Measurements from ENCODE around the gene OTOP1. TPM values are rescaled to one million over a fixed set of nuclear protein-coding genes. Genes with fewer than 3 reads are reported as not detected.
"Not testable (repeated sequence)": the region's sequence is repeated elsewhere in the genome, so short reads cannot be mapped to it uniquely, and the experiment has no call there.

Gene OTOP1
- total RNA-seq, 1 experiment from 2014 or later, result not detected

DNA sequence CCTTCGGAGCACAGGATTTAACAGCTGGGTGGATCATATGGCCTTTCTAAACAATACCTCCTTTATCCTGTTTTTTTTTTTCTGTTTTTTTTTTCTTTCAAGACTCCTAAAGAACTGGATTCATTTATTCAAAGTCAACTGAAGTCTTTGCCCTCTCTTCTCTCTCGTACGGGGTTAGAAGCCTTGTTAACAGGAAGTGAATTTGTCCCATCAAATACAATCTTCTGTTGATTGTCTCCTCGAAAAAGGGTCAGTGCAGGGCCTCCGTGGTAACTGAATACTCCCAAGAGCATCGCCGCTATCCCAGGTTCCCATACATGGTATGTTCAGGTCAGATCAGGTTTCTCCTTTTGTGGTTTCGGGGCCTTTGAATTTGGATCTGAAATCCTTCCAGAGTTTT, 23.1 kb upstream of the OTOP1 start:
- no peak overlapping the region for H2BK12ac ChIP-seq (ENCODE audit: insufficient read length, low read depth, low read length)
- H3K36me3 Mint-ChIP-seq (ENCODE audit: insufficient read depth in 1 of 3, low read depth in 3 of 3), result peaks cover 10 to 13% (median 12%) of the 10 kb centered on the region in 3 experiments; a peak in 6 of 7 replicates
- no peak overlapping the region for H3K18ac ChIP-seq (ENCODE audit: insufficient read length, low read depth, low read length)
- no peak overlapping the region for H3K9ac ChIP-seq (ENCODE audit: extremely low read depth, insufficient read length, low read length)
- H2BK120ac ChIP-seq (ENCODE audit: low read depth, low read length, poor library complexity, severe bottlenecking), result no peak overlapping the region
- no peak overlapping the region for H3K27ac Mint-ChIP-seq
- TF ChIP-seq CTCF (conservative IDR thresholded peaks at IDR 0.05), result no peak
- H2AK5ac ChIP-seq (ENCODE audit: insufficient read length, low read length), result no peak overlapping the region
- no peak overlapping the region for H3K14ac ChIP-seq (ENCODE audit: insufficient read depth, low read length)
- no peak overlapping the region for H3K27ac ChIP-seq (ENCODE audit: insufficient read length, low read depth, low read length)
- H3K27me3 ChIP-seq (ENCODE audit: insufficient read depth, low read length), result peaks cover 3% of the 10 kb centered on the region; the same call in 1 of the 2 replicates
- H2BK20ac ChIP-seq (ENCODE audit: low read depth, low read length, poor library complexity, severe bottlenecking), result no peak overlapping the region
- no peaks in the 10 kb centered on the region for H4K20me1 ChIP-seq (ENCODE audit: control insufficient read depth, insufficient read depth, insufficient read length)
- no peak overlapping the region for H4K91ac ChIP-seq (ENCODE audit: insufficient read length, low read depth, low read length)
- no peaks in the 10 kb centered on the region for H3K9me3 Mint-ChIP-seq
- no peak overlapping the region for H3K4ac ChIP-seq (ENCODE audit: low read depth, low read length)
- DNase-seq, result no peak
- H2BK5ac ChIP-seq (ENCODE audit: insufficient read length, low read length), result no peak overlapping the region
- H3K4me1 ChIP-seq (ENCODE audit: insufficient read depth, low read length), result no peaks in the 10 kb centered on the region
- H3T11ph ChIP-seq (ENCODE audit: low read length), result no peak overlapping the region
- H3K4me1 Mint-ChIP-seq, result peaks cover 14 to 15% of the 10 kb centered on the region in 2 experiments
- H3K56ac ChIP-seq (ENCODE audit: insufficient read length, low read depth, low read length), result no peak overlapping the region
- peaks cover 14% of the 10 kb centered on the region for H3K27me3 Mint-ChIP-seq (ENCODE audit: low read depth)
- no peak overlapping the region for H4K8ac ChIP-seq (replicated peaks; ENCODE audit: insufficient read length, low read depth, low read length)
- WGBS (ENCODE audit: extremely low coverage, insufficient read length, low lambda C conversion rate), result no CpG with 5 or more reads among the region's 8 CpGs
- no peak overlapping the region for H2AFZ ChIP-seq (ENCODE audit: low read length)
- H2BK15ac ChIP-seq (ENCODE audit: low read depth, low read length), result no peak overlapping the region
- H4K5ac ChIP-seq (ENCODE audit: insufficient read length, low read depth, low read length), result no peak overlapping the region
- H3K79me1 ChIP-seq (ENCODE audit: insufficient read depth, low read depth, low read length, poor library complexity, severe bottlenecking), result peaks cover 2% of the 10 kb centered on the region
- no peaks in the 10 kb centered on the region for H3K79me2 ChIP-seq (ENCODE audit: insufficient read depth, low read length)
- no peaks in the 10 kb centered on the region for H3K9me3 ChIP-seq (ENCODE audit: control insufficient read depth, low read depth, low read length)
- peaks cover 11% of the 10 kb centered on the region for H3K23me2 ChIP-seq (ENCODE audit: insufficient read length, low read depth, low read length, poor library complexity, severe bottlenecking)
- H3K4me2 ChIP-seq (ENCODE audit: insufficient read depth, insufficient read length, low read length), result no peak overlapping the region
- H3K23ac ChIP-seq (ENCODE audit: insufficient read length, low read depth, low read length), result no peak overlapping the region
- H3K4me3 Mint-ChIP-seq, result peak overlapping the region; percentile 40 to 66; a peak in 4 of 5 replicates

- H2AK5ac ChIP-seq (ENCODE audit: insufficient read length, low read length); H3K4me2 ChIP-seq (ENCODE audit: insufficient read depth, insufficient read length, low read length); H3K4ac ChIP-seq (ENCODE audit: low read depth, low read length); H3K79me1 ChIP-seq (ENCODE audit: insufficient read depth, low read depth, low read length, poor library complexity, severe bottlenecking); H3K23ac ChIP-seq (ENCODE audit: insufficient read length, low read depth, low read length); H2BK20ac ChIP-seq (ENCODE audit: low read depth, low read length, poor library complexity, severe bottlenecking); H2BK15ac ChIP-seq (ENCODE audit: low read depth, low read length); H3K56ac ChIP-seq (ENCODE audit: insufficient read length, low read depth, low read length); H3K4me1 ChIP-seq (ENCODE audit: insufficient read depth, low read length); H4K91ac ChIP-seq (ENCODE audit: insufficient read length, low read depth, low read length); H4K5ac ChIP-seq (ENCODE audit: insufficient read length, low read depth, low read length); H2AFZ ChIP-seq (ENCODE audit: low read length); H2BK120ac ChIP-seq (ENCODE audit: low read depth, low read length, poor library complexity, severe bottlenecking); H3K27ac Mint-ChIP-seq; H4K8ac ChIP-seq (replicated peaks; ENCODE audit: insufficient read length, low read depth, low read length); H3K9me3 ChIP-seq (ENCODE audit: control insufficient read depth, low read depth, low read length); H2BK5ac ChIP-seq (ENCODE audit: insufficient read length, low read length); H2BK12ac ChIP-seq (ENCODE audit: insufficient read length, low read depth, low read length); H3K14ac ChIP-seq (ENCODE audit: insufficient read depth, low read length); H3K9me3 Mint-ChIP-seq; H3K79me2 ChIP-seq (ENCODE audit: insufficient read depth, low read length); H3K27me3 ChIP-seq (ENCODE audit: insufficient read depth, low read length); H3K18ac ChIP-seq (ENCODE audit: insufficient read length, low read depth, low read length); DNase-seq; H3T11ph ChIP-seq (ENCODE audit: low read length); H4K20me1 ChIP-seq (ENCODE audit: control insufficient read depth, insufficient read depth, insufficient read length); H3K27ac ChIP-seq (ENCODE audit: insufficient read length, low read depth, low read length); H3K9ac ChIP-seq (ENCODE audit: extremely low read depth, insufficient read length, low read length): not testable (repeated sequence)
- Mint-ChIP-seq H3K4me1 (peaks cover 14 to 15% of the 10 kb centered on the region in 2 experiments), H3K27me3 (ENCODE audit: low read depth) (peaks cover 11% of the 10 kb centered on the region), H3K36me3 (ENCODE audit: insufficient read depth in 1 of 3, low read depth in 3 of 3) (peaks cover 10 to 18% (median 17%) of the 10 kb centered on the region in 3 experiments; a peak in 6 of 7 replicates), H3K4me3 (peak overlapping the region; percentile 35 to 93)
- H3K23me2 ChIP-seq (ENCODE audit: insufficient read length, low read depth, low read length, poor library complexity, severe bottlenecking), result peaks cover 11% of the 10 kb centered on the region
- 100% methylated on average over 1 of the region's 15 CpGs for WGBS (ENCODE audit: extremely low coverage, insufficient read length, low lambda C conversion rate)
Observed at GRCh38 chr4:4249342-4249741, 22.6 kb upstream of the OTOP1 start.
